B cell (primary cell): ENCODE results near the gene DCBLD1.
"Not testable (repeated sequence)": the region's sequence is repeated elsewhere in the genome, so short reads cannot be mapped to it uniquely, and the experiment has no call there.

Experiments used
- CTCF ChIP-seq: fragments of 200-600 bp; IDR thresholded peaks from one replicate; pipeline ENCODE4 v1.8.0; 2022; ENCODE audit warnings: antibody characterized with exemption, mild to moderate bottlenecking
- EZH2 ChIP-seq: IDR thresholded peaks from 2 replicates; pipeline ENCODE4 v1.6.1; 2012; ENCODE audit warnings: borderline replicate concordance, low read depth, mild to moderate bottlenecking, moderate library complexity, low read length; ENCODE audit not compliant: insufficient read depth, poor library complexity, severe bottlenecking

- TF ChIP-seq CTCF, EZH2: not testable (repeated sequence)
Measured at GRCh38 chr6:117517995-117518394, 35.5 kb downstream of the DCBLD1 start.
